ENCODE results near the gene IFT20.

IFT20 gene

DNA sequence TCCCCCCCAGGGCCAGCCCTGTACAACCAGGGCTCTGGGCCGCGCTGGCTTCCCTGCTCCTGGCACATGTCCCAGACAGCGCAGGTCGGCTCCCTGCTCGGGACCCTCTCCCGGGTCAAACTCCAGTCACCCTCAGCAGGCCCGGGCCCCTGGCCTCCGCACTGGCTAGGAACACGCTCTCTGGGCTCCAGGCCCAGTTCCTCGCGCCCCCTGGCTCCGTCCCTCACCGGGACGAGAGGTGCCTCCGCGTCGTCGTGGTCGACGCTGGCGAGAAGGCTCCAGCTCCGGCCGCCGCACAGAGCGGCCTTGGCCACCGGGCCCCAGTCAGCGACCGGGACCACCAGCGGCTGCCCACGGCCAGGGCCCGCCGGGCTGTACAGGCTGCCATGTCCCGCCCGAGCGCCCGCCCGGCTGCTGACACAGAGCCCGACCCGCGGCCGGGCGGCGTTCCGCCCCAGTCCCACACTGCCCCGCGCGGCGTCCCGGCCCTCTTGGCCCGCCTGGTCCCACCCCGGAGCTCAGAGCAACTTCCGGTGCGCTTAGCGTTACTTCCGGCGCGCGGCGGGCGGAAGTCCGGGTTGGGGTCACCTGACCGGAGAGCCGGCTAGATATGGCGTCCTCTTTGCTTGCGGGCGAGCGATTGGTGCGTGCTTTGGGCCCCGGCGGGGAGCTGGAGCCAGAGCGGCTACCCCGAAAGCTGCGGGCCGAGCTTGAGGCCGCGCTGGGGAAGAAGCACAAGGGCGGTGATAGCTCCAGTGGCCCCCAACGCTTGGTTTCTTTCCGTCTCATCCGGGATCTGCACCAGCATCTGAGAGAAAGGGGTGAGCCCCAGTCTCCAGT lies 22.0 kb upstream of the IFT20 start, which contains the start of gene POLDIP2:
POLDIP2 (minus strand) TSS at position 467 of the 840 bp plus-strand sequence; CDS start at position 388, 79 bp downstream.
- TF ChIP-seq CTCF (IDR thresholded peaks at IDR 0.05; ENCODE audit: unreplicated experiment in 3 of 3) = no peak
- Mint-ChIP-seq H3K27ac (peak within 1 kb of the TSS; percentile 70 to 84 (median 74)), H3K4me1 (peaks cover 25% of the 10 kb centered on the region), H3K36me3 (ENCODE audit: low read depth) (peaks cover 51% of the 10 kb centered on the region), H3K9me3 (no peaks in the 10 kb centered on the region), H3K27me3 (ENCODE audit: low read depth) (no peaks in the 10 kb centered on the region), H3K4me3 (peak within 1 kb of the TSS; percentile 92 to 97 (median 93))

GRCh38 chr17:28350271-28350670 lies 15.0 kb upstream of the IFT20 start:
- H3K36me3 Mint-ChIP-seq (ENCODE audit: low read depth) = peaks cover 74% of the 10 kb centered on the region
- no peak for TF ChIP-seq CTCF (IDR thresholded peaks at IDR 0.05; ENCODE audit: unreplicated experiment in 3 of 3)
- H3K4me1 Mint-ChIP-seq = no peaks in the 10 kb centered on the region
- H3K27ac Mint-ChIP-seq = no peak overlapping the region
- H3K4me3 Mint-ChIP-seq = no peak overlapping the region
- H3K9me3 Mint-ChIP-seq = no peaks in the 10 kb centered on the region
- no peaks in the 10 kb centered on the region for H3K27me3 Mint-ChIP-seq (ENCODE audit: low read depth)

GRCh38 chr17:28348979-28349378 lies 13.7 kb upstream of the IFT20 start:
- no peak overlapping the region for H3K27ac Mint-ChIP-seq
- no peak for TF ChIP-seq CTCF (IDR thresholded peaks at IDR 0.05; ENCODE audit: unreplicated experiment in 3 of 3)
- H3K4me1 Mint-ChIP-seq = no peaks in the 10 kb centered on the region
- no peaks in the 10 kb centered on the region for H3K27me3 Mint-ChIP-seq (ENCODE audit: low read depth)
- no peaks in the 10 kb centered on the region for H3K9me3 Mint-ChIP-seq
- peaks cover 67% of the 10 kb centered on the region for H3K36me3 Mint-ChIP-seq (ENCODE audit: low read depth)
- H3K4me3 Mint-ChIP-seq = no peak overlapping the region

- Mint-ChIP-seq H3K36me3 (ENCODE audit: low read depth) (peaks cover 66% of the 10 kb centered on the region), H3K4me1 (no peaks in the 10 kb centered on the region), H3K9me3 (no peaks in the 10 kb centered on the region), H3K4me3 (no peak overlapping the region), H3K27me3 (ENCODE audit: low read depth) (no peaks in the 10 kb centered on the region), H3K27ac (peak overlapping the region in 1 of 3 experiments; percentile 72)
- no peak for TF ChIP-seq CTCF (IDR thresholded peaks at IDR 0.05; ENCODE audit: unreplicated experiment in 3 of 3)
Observed at GRCh38 chr17:28347261-28347891, 12.1 kb upstream of the IFT20 start.

GRCh38 chr17:28346746-28347246 lies 11.5 kb upstream of the IFT20 start:
- H3K9me3 Mint-ChIP-seq = no peaks in the 10 kb centered on the region
- no peak overlapping the region for H3K4me3 Mint-ChIP-seq
- peak overlapping the region in 1 of 3 experiments; percentile 72 for H3K27ac Mint-ChIP-seq
- H3K4me1 Mint-ChIP-seq = no peaks in the 10 kb centered on the region
- no peaks in the 10 kb centered on the region for H3K27me3 Mint-ChIP-seq (ENCODE audit: low read depth)
- peaks cover 67% of the 10 kb centered on the region for H3K36me3 Mint-ChIP-seq (ENCODE audit: low read depth)
- peak in 1 of 3 experiments; percentile 22 for TF ChIP-seq CTCF (IDR thresholded peaks at IDR 0.05; ENCODE audit: unreplicated experiment in 3 of 3)
